ENCODE data around the gene TMBIM1.

TMBIM1 gene

GRCh38 chr2:218264773-218265561 lies 27.3 kb downstream of the TMBIM1 start:
- Histone ChIP-seq H3K9ac (ENCODE audit: low read depth, low read length, poor library complexity) (peak overlapping the region; percentile 66), H3K27me3 (ENCODE audit: control insufficient read depth in 3 of 3, insufficient read depth in 3 of 3, low read depth in 1 of 3, low read length in 3 of 3) (peaks cover 0 to 2% (median 0%) of the 10 kb centered on the region in 3 experiments), H3K79me1 (ENCODE audit: low read depth, low read length) (peaks cover 7% of the 10 kb centered on the region), H4K8ac (ENCODE audit: low read depth, low read length) (no peak overlapping the region), H2BK15ac (ENCODE audit: low read length) (no peak overlapping the region), H2BK12ac (ENCODE audit: low read length) (no peak overlapping the region), H2AK5ac (ENCODE audit: low read depth, low read length) (no peak overlapping the region), H3K36me3 (replicated peaks in 1 of 2; ENCODE audit: control insufficient read depth in 2 of 2, insufficient read depth in 2 of 2, low read length in 2 of 2) (peaks cover 30 to 51% of the 10 kb centered on the region in 2 donors), H3K27ac (replicated peaks; ENCODE audit: low read length) (no peak overlapping the region), H3K18ac (ENCODE audit: low read length) (no peak overlapping the region), H3K23ac (ENCODE audit: low read depth, low read length, poor library complexity) (no peak overlapping the region), H3K14ac (ENCODE audit: low read length) (no peak overlapping the region), H2BK120ac (ENCODE audit: low read depth, low read length) (no peak overlapping the region), H2BK5ac (ENCODE audit: low read length) (peak overlapping the region; percentile 49), H3K4me3 (ENCODE audit: low read length in 2 of 2) (no peak overlapping the region), H2AFZ (ENCODE audit: low read length) (no peak overlapping the region), H3K4me2 (ENCODE audit: insufficient read depth, low read length, poor library complexity, severe bottlenecking) (no peak overlapping the region), H4K91ac (ENCODE audit: low read depth, low read length, poor library complexity) (no peak overlapping the region), H3K4ac (ENCODE audit: low read length) (no peak overlapping the region), H3K4me1 (ENCODE audit: control insufficient read depth in 2 of 2, insufficient read depth in 1 of 2, low read depth in 1 of 2, low read length in 2 of 2) (peaks cover 18 to 24% of the 10 kb centered on the region in 2 donors), H3K9me3 (replicated peaks in 1 of 2; ENCODE audit: control insufficient read depth in 2 of 2, insufficient read depth in 1 of 2, low read depth in 1 of 2, low read length in 2 of 2) (peaks cover 0 to 2% of the 10 kb centered on the region in 2 donors)
- no CpG with 5 or more reads among the region's 22 CpGs for WGBS, 2 donors (ENCODE audit: extremely low coverage in 2 of 2, insufficient read length in 2 of 2, insufficient replicate concordance in 1 of 2)
- no peak for DNase-seq (ENCODE audit: low spot score)

- H3K79me1 ChIP-seq (ENCODE audit: low read depth, low read length), result no peaks in the 10 kb centered on the region
- H2BK12ac ChIP-seq (ENCODE audit: low read length), result no peak overlapping the region
- no peak for DNase-seq (ENCODE audit: low spot score)
- H2BK5ac ChIP-seq (ENCODE audit: low read length), result no peak overlapping the region
- H3K36me3 ChIP-seq (replicated peaks in 1 of 2; ENCODE audit: control insufficient read depth in 2 of 2, insufficient read depth in 2 of 2, low read length in 2 of 2), result peaks cover 30 to 51% of the 10 kb centered on the region in 2 donors
- H3K27me3 ChIP-seq (ENCODE audit: control insufficient read depth in 3 of 3, insufficient read depth in 3 of 3, low read depth in 1 of 3, low read length in 3 of 3), result peaks cover 0 to 2% (median 0%) of the 10 kb centered on the region in 3 experiments
- H3K14ac ChIP-seq (ENCODE audit: low read length), result no peak overlapping the region
- no peak overlapping the region for H4K91ac ChIP-seq (ENCODE audit: low read depth, low read length, poor library complexity)
- H3K9ac ChIP-seq (ENCODE audit: low read depth, low read length, poor library complexity), result no peak overlapping the region
- H3K4me2 ChIP-seq (ENCODE audit: insufficient read depth, low read length, poor library complexity, severe bottlenecking), result no peak overlapping the region
- H2AFZ ChIP-seq (ENCODE audit: low read length), result no peak overlapping the region
- H3K18ac ChIP-seq (ENCODE audit: low read length), result no peak overlapping the region
- H3K9me3 ChIP-seq (replicated peaks in 1 of 2; ENCODE audit: control insufficient read depth in 2 of 2, insufficient read depth in 1 of 2, low read depth in 1 of 2, low read length in 2 of 2), result peaks cover 0 to 2% of the 10 kb centered on the region in 2 donors
- H3K27ac ChIP-seq (replicated peaks; ENCODE audit: low read length), result no peak overlapping the region
- no peak overlapping the region for H3K4ac ChIP-seq (ENCODE audit: low read length)
- H2BK15ac ChIP-seq (ENCODE audit: low read length), result no peak overlapping the region
- H3K23ac ChIP-seq (ENCODE audit: low read depth, low read length, poor library complexity), result no peak overlapping the region
- no peak overlapping the region for H4K8ac ChIP-seq (ENCODE audit: low read depth, low read length)
- no CpG with 5 or more reads among the region's 17 CpGs for WGBS, 2 donors (ENCODE audit: extremely low coverage in 2 of 2, insufficient read length in 2 of 2, insufficient replicate concordance in 1 of 2)
- no peak overlapping the region for H3K4me3 ChIP-seq (ENCODE audit: low read length in 2 of 2)
- H3K4me1 ChIP-seq (ENCODE audit: control insufficient read depth in 2 of 2, insufficient read depth in 1 of 2, low read depth in 1 of 2, low read length in 2 of 2), result peaks cover 15 to 25% of the 10 kb centered on the region in 2 donors
- no peak overlapping the region for H2AK5ac ChIP-seq (ENCODE audit: low read depth, low read length)
- no peak overlapping the region for H2BK120ac ChIP-seq (ENCODE audit: low read depth, low read length)
These were observed 28.3 kb downstream of the TMBIM1 start for GRCh38 chr2:218263817-218264641.

GRCh38 chr2:218262631-218263586 lies 29.4 kb downstream of the TMBIM1 start:
- peaks cover 15 to 24% of the 10 kb centered on the region in 2 donors for H3K4me1 ChIP-seq (ENCODE audit: control insufficient read depth in 2 of 2, insufficient read depth in 1 of 2, low read depth in 1 of 2, low read length in 2 of 2)

More at GRCh38 chr2:218262631-218263586, 29.4 kb downstream of the TMBIM1 start:
- Histone ChIP-seq H2BK15ac (ENCODE audit: low read length) (peak overlapping the region; percentile 8), H3K79me1 (ENCODE audit: low read depth, low read length) (no peaks in the 10 kb centered on the region), H3K18ac (ENCODE audit: low read length) (peak overlapping the region; percentile 20), H3K9ac (ENCODE audit: low read depth, low read length, poor library complexity) (no peak overlapping the region), H3K4ac (ENCODE audit: low read length) (no peak overlapping the region), H4K8ac (ENCODE audit: low read depth, low read length) (no peak overlapping the region), H2AFZ (ENCODE audit: low read length) (no peak overlapping the region), H2BK12ac (ENCODE audit: low read length) (no peak overlapping the region), H3K9me3 (replicated peaks in 1 of 2; ENCODE audit: control insufficient read depth in 2 of 2, insufficient read depth in 1 of 2, low read depth in 1 of 2, low read length in 2 of 2) (peaks cover 0 to 2% of the 10 kb centered on the region in 2 donors), H3K23ac (ENCODE audit: low read depth, low read length, poor library complexity) (peak overlapping the region; percentile 19), H3K4me2 (ENCODE audit: insufficient read depth, low read length, poor library complexity, severe bottlenecking) (no peak overlapping the region), H3K27me3 (ENCODE audit: control insufficient read depth in 3 of 3, insufficient read depth in 3 of 3, low read depth in 1 of 3, low read length in 3 of 3) (peaks cover 0 to 2% (median 0%) of the 10 kb centered on the region in 3 experiments), H3K14ac (ENCODE audit: low read length) (no peak overlapping the region), H3K27ac (replicated peaks; ENCODE audit: low read length) (no peak overlapping the region), H4K91ac (ENCODE audit: low read depth, low read length, poor library complexity) (no peak overlapping the region), H3K4me3 (ENCODE audit: low read length in 2 of 2) (no peak overlapping the region), H3K36me3 (replicated peaks in 1 of 2; ENCODE audit: control insufficient read depth in 2 of 2, insufficient read depth in 2 of 2, low read length in 2 of 2) (peaks cover 30 to 51% of the 10 kb centered on the region in 2 donors), H2BK120ac (ENCODE audit: low read depth, low read length) (no peak overlapping the region), H2AK5ac (ENCODE audit: low read depth, low read length) (no peak overlapping the region), H2BK5ac (ENCODE audit: low read length) (no peak overlapping the region)
- WGBS, 2 donors (ENCODE audit: extremely low coverage in 2 of 2, insufficient read length in 2 of 2, insufficient replicate concordance in 1 of 2), result no CpG with 5 or more reads among the region's 39 CpGs
- no peak for DNase-seq (ENCODE audit: low spot score)
